HG03280 (cell line): ENCODE measurements around the gene RGS19.
"Not testable (repeated sequence)": the region's sequence is repeated elsewhere in the genome, so short reads cannot be mapped to it uniquely, and the experiment has no call there.

Experiments used
- ATAC-seq: cut with Tn5 transposase; IDR thresholded peaks from one replicate; pipeline ENCODE4 v1.9.1; 2021; ENCODE audit warnings: mild to moderate bottlenecking, moderate library complexity; ENCODE audit not compliant: unreplicated experiment

Gene RGS19

GRCh38 chr20:64095927-64096326 lies 16.6 kb upstream of the RGS19 start:
- no peak for ATAC-seq

GRCh38 chr20:64095455-64095854 lies 16.1 kb upstream of the RGS19 start:
- no peak for ATAC-seq

DNA sequence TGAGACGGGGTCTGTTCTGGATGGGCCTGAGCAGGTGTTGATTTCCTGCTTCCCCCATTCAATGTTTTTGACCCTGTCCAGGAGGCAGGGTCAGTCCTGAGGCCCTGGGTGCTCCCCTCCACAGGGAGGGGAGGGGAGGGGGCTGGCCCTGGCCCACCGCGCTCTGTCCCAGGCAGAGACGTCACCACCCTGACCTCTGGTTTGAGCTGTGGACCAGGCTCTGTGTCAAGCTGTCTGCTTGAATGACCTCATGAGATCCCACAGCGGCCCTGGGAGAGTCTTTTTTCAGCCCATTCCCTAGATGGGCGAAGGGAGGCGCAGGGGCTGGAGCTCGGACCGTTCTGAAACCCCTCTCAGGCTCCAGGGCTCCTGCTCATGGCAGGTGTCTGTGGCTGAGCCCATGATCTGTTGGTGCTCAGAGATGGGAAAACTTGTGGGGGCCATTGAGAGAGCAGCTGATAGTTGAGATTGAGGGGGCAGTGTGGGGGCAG lies 13.7 kb upstream of the RGS19 start:
- no peak for ATAC-seq

DNA sequence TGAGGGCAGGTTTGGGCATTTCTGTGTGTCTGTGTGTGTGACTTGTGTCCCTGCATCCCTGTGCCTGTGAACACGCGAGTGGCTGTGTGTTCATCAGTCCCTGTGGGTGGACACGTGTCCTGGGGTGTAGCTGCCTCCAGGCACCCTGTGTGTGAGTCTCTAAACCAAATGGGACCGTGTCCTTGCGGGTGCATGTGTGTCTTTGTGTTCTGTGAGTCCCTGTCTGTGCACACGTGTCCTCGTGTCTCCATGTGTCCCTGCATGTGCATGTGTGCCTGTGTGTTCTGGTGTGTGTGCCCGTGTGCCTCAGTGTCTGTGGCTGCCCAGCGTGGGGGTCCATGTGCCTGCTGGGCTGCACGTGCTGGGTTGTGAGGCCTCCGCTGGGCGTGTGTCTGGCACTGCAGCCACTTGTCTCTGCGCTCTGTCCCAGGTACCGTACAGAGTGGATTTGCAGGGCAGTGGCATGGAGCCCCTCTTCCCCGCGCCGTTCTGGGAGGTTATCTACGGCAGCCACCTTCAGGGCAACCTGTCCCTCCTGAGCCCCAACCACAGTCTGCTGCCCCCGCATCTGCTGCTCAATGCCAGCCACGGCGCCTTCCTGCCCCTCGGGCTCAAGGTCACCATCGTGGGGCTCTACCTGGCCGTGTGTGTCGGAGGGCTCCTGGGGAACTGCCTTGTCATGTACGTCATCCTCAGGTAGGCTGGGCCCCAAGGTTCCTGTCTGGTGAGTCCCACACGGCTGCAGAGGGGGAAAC lies 13.1 kb upstream of the RGS19 start:
- no peak for ATAC-seq

- ATAC-seq: no peak
Measured at GRCh38 chr20:64091770-64092169, 12.5 kb upstream of the RGS19 start.

DNA sequence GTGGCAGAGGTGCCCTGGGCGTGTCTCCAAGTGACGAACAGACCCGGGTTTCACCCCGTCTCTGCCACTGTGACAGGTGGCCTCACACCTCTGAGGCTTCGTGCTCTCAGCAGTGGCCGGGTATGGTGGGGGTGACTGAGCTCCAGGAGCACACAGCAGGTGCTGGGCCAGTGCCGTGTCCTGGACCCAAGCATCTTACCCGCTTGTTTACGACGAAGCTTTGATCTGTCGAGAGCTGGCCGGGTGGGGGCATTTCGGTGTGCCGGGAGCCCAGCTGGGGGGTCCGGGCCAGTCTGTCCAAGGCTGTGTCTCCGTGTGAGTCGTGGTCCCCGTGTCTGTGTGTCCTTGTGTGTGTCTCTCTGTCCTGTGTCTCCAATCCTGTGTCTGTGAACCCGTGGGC lies 12.0 kb upstream of the RGS19 start:
- no peak for ATAC-seq

DNA sequence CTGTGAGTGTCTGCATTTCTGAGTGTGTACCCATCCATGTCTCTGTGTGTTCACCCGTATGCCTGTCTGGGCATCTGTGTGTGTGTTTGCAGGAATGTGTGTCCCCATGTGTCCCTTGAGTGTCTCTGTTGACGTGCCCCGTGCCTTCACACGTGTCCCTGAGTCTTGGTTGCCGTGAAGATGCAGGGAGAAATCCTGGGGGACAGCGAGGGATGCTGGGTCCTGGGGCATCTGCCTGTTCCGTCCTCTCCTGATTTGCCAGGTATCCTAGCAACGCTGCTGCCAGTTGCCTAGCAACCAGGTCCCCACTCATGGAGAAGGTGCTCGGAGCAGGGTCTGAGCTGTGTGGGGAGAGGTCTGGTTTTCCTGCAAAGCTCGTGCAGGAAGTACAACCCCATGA lies 10.8 kb upstream of the RGS19 start:
- no peak for ATAC-seq

DNA sequence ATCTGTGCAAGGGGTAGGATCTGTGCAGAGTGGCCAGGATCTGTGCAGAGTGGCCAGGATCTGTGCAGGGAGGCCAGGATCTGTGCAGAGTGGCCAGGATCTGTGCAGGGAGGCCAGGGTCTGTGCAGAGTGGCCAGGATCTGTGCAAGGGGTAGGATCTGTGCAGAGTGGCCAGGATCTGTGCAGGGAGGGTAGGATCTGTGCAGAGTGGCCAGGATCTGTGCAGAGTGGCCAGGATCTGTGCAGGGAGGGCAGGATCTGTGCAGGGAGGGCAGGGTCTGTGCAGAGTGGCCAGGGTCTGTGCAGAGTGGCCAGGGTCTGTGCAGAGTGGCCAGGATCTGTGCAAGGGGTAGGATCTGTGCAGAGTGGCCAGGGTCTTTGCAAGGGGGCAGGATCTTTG lies 9.3 kb upstream of the RGS19 start:
- not testable (repeated sequence) for ATAC-seq

GRCh38 chr20:64087226-64087825 lies 8.0 kb upstream of the RGS19 start:
- not testable (repeated sequence) for ATAC-seq

DNA sequence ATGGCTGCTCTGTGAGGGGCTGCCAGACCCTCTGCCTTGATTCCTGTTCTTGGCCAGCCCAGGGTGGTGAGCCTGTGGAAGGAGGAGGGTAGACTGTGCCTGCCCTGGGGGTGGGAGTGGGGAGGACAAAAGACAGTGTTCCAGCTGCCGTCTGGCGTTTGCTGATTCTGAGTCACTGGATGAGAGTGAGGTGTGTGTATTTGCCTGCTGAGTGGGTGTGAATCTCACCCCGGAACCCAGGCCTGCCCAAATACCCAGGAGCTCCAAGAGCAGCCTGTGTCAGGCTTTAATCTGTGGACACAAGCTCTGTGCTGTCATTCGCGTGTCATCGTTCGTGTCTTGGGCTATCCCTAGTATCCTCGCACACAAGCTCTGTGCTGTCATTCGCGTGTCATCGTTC lies 7.5 kb upstream of the RGS19 start:
- no peak for ATAC-seq

- no peak for ATAC-seq
Measured at GRCh38 chr20:64084685-64085152, 5.4 kb upstream of the RGS19 start.

DNA sequence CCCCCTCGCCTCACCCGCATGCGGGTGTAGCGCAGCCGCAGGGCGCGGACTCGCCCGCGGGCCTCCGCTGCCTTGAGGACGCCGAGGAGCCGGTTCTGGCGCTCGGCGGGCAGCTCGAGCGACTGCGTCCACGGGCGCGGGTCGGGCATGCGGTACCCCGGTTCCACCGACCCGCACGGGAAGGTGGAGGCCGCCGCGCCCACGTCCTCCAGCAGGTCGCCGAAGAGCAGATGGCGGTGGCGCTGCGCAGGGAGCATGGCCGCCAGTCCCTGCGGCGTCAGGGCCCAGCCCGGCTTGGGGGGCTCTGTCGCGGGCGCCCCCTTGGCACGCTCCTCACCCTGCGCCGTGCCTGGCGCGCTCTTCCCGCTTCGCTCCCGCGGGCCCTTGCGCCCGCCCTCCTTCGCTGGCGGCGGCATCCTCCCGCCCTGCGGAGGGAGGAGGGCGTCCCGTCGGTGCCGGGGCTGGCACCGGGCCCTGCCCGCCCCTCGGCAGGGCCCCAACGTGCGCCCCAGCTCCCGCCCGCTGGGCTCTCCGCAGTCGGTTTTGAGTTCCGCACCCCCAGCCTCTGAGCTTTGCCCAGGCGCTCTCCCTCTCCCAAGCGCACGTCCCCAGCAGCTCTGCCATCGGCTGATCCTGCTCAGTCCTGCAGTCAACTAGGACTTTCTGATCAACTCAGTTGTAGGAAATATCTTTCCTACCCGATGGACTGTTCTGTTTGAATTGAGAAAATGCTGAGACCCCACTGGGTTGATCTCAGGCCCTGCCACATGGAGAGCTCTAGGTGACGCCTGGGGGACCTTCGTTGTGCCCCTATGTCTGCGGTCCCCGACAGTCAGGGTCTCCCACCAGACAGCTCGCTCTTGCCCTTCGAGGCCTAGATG lies 4.7 kb upstream of the RGS19 start, which contains the start of gene LKAAEAR1:
LKAAEAR1 (minus strand) TSS at position 595 of the 881 bp plus-strand sequence; CDS start at position 416, 179 bp downstream.
- ATAC-seq: no peak

DNA sequence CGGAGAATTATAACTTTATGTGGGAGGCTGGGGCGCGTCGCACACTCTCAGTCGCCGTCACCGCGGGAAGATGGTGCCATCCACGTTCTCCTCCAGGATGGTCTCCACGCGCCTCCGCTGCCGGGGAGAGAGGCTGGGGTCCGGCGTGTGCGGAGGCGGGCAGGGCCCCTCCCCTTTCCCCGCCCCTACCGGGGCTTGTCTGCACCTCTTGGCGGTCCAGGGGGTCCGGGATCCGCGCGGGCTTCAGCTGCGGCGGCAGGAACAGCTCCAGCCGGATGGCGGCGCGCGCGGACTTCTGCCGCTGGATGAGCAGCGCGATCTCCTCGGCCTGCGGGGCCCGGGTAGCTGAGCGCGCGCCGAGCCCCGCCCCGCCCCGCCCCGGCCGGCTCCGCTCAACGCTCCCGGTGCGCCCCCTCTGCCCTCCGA lies 4.1 kb upstream of the RGS19 start:
- no peak for ATAC-seq

DNA sequence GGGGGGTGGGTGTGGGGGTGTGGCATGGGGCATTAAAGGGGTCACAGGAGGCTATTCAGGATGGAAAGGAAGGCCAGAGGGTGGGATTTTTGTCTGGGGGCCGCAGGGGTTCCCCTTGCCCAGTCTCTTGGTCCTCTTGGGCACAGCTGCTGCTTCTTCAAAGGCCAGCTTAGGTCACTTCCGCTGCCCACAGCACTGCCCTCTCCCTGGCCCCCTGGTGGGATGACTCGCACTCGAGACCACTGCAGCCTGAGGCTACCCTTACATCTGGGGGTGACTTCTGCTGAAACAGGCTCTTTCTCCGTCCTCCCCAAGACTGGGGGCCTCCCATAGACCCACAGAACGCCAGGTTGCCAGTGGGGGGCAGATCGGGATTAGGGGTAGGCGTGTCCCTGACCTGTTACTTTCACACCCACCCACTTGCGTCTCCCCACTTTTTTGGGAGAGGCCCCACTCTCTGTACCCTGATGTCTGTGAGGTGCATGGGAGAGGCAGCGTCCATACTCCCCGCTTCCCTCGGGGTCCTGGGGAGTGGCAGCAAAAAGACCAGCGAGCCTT lies 3.6 kb upstream of the RGS19 start:
- no peak for ATAC-seq

- no peak for ATAC-seq
Measured at GRCh38 chr20:64082126-64082731, 2.9 kb upstream of the RGS19 start.

- no peak for ATAC-seq
Measured at GRCh38 chr20:64081624-64081964, 2.3 kb upstream of the RGS19 start.

DNA sequence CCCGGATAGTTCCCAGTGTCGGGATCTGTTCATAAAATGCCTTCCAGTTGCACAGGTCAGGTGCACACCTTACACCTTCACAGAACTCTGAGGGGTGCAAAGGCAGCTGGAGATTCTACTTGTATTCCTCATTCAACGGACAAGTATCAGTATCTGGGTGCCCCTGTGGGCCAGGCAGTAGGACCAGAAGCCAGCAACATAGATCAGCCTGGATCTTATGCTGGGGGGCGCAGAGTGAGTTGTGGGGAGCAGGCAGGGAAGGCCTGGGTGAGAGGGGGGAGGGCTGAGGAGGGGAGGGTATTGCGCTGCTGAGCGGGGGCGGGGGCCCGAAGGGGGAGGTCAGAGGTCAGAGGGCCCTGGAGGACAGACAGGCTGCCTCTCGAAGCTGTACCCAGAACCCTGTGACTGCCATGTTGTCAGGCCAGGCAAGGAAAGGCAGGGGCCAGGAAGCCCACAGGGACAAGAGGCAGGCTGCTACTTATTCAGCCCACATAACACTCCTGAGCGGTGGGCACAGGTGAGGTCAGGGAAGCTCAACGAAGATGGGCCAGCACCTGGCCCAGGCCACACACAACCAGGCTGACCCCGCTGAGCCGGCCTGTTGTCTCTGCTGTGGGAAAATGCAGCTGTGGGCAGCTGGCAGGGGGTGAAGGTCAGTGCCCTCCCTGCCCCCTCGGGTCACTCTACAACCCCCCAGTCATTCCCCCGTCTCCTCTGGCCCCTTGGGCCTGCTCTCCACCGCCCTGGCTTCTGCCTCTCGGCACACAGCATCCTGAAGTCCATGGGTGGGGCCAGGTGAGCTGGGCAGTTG lies 1.7 kb upstream of the RGS19 start:
- ATAC-seq: no peak

DNA sequence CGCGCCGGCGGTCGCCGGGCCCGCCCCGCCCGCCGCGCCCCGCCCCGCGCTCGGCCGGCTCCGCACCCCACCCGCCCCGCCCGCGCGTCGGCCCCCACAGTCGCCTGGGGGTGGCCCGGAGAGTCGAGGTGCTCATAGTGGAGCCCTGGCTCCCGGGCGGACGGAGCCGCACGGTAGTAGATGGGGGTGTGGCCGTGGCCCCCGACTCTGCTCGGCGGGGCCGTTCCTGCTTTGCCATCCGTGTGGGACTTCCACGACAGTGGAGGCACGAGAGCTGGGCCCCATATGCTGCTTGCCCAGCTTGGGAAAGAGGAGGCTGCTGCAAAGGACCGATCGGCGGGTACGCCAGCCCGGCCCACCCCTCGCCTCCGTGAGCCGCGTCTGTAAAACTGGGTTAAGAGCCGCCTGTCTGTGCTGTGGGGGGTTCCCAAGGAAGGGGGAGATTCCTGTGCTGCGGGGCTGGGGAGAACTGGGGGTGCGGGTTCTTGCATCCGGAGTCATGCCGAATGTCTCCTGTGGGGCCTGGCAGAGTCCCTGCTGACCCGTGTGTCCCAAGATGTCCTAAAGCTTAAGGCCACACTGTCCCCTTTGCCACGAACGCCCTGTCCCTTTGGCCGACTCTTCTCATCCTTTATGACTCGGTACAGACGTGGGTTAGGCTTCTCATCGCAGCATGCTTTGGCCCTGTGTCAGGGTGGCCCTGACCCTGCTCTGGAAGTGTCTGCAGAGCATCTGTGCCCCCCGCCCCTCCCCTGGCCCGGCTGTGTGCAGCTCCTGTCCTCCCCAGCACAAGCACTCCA lies 895 bp upstream of the RGS19 start, which contains the start of gene OPRL1:
OPRL1 (plus strand) TSS at position 70 of the 800 bp plus-strand sequence. CDS start 12,639 bp downstream, outside the sequence.
- ATAC-seq: no peak

DNA sequence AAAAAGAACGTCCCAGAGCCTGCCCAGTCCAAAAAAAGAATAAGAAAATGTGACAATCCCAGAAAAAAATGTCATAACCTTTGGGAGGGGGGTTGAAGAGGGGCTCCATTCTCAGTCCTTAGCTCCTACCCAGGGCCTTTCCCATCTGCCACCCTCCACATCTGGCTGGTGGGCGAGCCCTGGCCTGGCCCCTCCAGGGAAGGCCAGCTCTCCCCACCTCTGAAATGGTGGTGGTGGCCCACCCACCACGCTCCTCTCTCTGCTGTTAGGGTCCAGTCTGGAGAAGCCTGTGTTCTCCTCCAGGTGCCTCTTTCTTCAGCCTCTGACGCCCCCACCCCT lies 415 bp downstream of the RGS19 start:
- no peak for ATAC-seq
